ENCODE measurements around the gene CDC42BPG. TPM values are rescaled to one million over a fixed set of nuclear protein-coding genes. Genes with fewer than 3 reads are reported as not detected.

The CDC42BPG gene
- total and polyA plus RNA-seq, 2 donors (not counting 1 experiment from before 2014, with no cell fraction given): 0.03 to 0.33 TPM

DNA sequence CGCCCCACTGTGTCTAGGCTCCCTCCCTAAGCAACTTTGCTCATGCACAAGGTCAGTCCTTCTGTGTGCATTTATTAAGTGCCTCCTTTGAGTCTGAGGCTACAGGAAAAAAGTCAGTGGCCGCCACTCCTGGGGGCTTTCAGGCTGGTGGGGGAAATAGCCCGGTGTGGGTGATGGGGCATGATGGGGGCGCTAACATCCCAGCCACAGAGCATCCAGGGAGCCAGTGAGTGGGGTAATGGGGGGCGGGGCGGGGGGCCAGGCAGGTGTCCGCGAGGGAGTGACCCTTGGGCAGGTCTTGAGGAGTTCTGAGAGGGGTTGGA is 43.9 kb upstream of the CDC42BPG start:
- H3K9me3 ChIP-seq (ENCODE audit: control insufficient read depth, insufficient read depth, low read depth, low read length): no peaks in the 10 kb centered on the region
- H3K27me3 ChIP-seq (ENCODE audit: control insufficient read depth, insufficient read depth, low read length): no peaks in the 10 kb centered on the region
- H4K20me1 ChIP-seq (ENCODE audit: control insufficient read depth, extremely low read depth, insufficient read depth, low read length): no peaks in the 10 kb centered on the region
- H2AFZ ChIP-seq (ENCODE audit: low read length): peak overlapping the region; percentile 92
- H3K4me3 ChIP-seq (replicated peaks in 1 of 4; ENCODE audit: control extremely low read depth in 1 of 4, insufficient read depth in 1 of 4, low read depth in 3 of 4, low read length in 4 of 4): no peak overlapping the region
- no peaks in the 10 kb centered on the region for H3K36me3 ChIP-seq (ENCODE audit: control insufficient read depth, insufficient read depth, low read length)
- no peak overlapping the region for H3K27ac ChIP-seq (ENCODE audit: insufficient read depth, low read length)
- no peaks in the 10 kb centered on the region for H3K79me2 ChIP-seq (ENCODE audit: control insufficient read depth, insufficient read depth, low read length)
- H3K9ac ChIP-seq (ENCODE audit: insufficient read depth, low read length): no peak overlapping the region
- H3K4me2 ChIP-seq (ENCODE audit: extremely low read depth, insufficient read depth, low read length): peak overlapping the region; percentile 69
- peaks cover 3% of the 10 kb centered on the region for H3K4me1 ChIP-seq (ENCODE audit: control insufficient read depth, extremely low read depth, insufficient read depth, low read length)
- TF ChIP-seq EZH2 (IDR thresholded peaks at IDR 0.05; ENCODE audit: low read length, missing control alignments): no peak
- TF ChIP-seq, protein P1, sequence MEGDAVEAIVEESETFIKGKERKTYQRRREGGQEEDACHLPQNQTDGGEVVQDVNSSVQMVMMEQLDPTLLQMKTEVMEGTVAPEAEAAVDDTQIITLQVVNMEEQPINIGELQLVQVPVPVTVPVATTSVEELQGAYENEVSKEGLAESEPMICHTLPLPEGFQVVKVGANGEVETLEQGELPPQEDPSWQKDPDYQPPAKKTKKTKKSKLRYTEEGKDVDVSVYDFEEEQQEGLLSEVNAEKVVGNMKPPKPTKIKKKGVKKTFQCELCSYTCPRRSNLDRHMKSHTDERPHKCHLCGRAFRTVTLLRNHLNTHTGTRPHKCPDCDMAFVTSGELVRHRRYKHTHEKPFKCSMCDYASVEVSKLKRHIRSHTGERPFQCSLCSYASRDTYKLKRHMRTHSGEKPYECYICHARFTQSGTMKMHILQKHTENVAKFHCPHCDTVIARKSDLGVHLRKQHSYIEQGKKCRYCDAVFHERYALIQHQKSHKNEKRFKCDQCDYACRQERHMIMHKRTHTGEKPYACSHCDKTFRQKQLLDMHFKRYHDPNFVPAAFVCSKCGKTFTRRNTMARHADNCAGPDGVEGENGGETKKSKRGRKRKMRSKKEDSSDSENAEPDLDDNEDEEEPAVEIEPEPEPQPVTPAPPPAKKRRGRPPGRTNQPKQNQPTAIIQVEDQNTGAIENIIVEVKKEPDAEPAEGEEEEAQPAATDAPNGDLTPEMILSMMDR (conservative IDR thresholded peaks at IDR 0.05 in 1 of 2, IDR thresholded peaks at IDR 0.05 in 1 of 2; ENCODE audit: low read depth in 1 of 2, low read length in 2 of 2): no peak
- DNase-seq (ENCODE audit: low read depth in 2 of 2): no peak

- no peak for TF ChIP-seq EZH2 (IDR thresholded peaks at IDR 0.05; ENCODE audit: low read length, missing control alignments)
- TF ChIP-seq, protein P1 (conservative IDR thresholded peaks at IDR 0.05 in 1 of 2, IDR thresholded peaks at IDR 0.05 in 1 of 2; ENCODE audit: low read depth in 1 of 2, low read length in 2 of 2): peak; percentile 77 to 78
- Histone ChIP-seq H4K20me1 (ENCODE audit: control insufficient read depth, extremely low read depth, insufficient read depth, low read length) (no peaks in the 10 kb centered on the region), H3K4me1 (ENCODE audit: control insufficient read depth, extremely low read depth, insufficient read depth, low read length) (peaks cover 3% of the 10 kb centered on the region), H2AFZ (ENCODE audit: low read length) (peak overlapping the region; percentile 92), H3K27me3 (ENCODE audit: control insufficient read depth, insufficient read depth, low read length) (no peaks in the 10 kb centered on the region), H3K4me2 (ENCODE audit: extremely low read depth, insufficient read depth, low read length) (peak overlapping the region; percentile 69), H3K36me3 (ENCODE audit: control insufficient read depth, insufficient read depth, low read length) (no peaks in the 10 kb centered on the region), H3K9me3 (ENCODE audit: control insufficient read depth, insufficient read depth, low read depth, low read length) (no peaks in the 10 kb centered on the region), H3K4me3 (replicated peaks in 1 of 4; ENCODE audit: control extremely low read depth in 1 of 4, insufficient read depth in 1 of 4, low read depth in 3 of 4, low read length in 4 of 4) (peak overlapping the region in 1 of 4 experiments; percentile 30), H3K27ac (ENCODE audit: insufficient read depth, low read length) (no peak overlapping the region), H3K9ac (ENCODE audit: insufficient read depth, low read length) (no peak overlapping the region), H3K79me2 (ENCODE audit: control insufficient read depth, insufficient read depth, low read length) (no peaks in the 10 kb centered on the region)
- peak; percentile 33 to 55 for DNase-seq (ENCODE audit: low read depth in 2 of 2)
These were observed 43.4 kb upstream of the CDC42BPG start for GRCh38 chr11:64887757-64888405.

DNA sequence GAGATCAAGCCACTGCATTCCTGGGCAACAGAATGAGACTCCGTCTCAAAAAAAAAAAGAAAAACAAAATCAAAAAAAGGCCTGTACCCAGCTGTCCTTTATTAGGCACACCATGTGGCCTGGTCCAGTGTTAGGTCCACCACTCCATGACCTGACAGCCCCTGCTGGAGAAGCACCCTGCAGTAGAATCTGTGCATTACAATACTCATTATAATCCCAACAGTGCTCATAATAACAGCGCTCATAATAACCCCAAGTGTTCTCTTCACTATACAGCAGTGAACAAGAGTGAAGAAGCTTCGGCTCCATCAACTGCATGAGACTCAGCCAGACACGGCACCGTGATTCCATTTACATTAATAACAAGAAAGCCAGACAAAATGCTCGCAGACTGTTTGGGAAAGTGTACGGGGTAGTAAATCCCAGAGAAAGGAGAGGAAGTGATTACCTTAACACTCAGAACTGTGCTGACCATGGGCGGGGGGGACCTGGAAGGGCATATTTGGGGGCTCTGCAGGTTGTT is 42.8 kb upstream of the CDC42BPG start:
- TF ChIP-seq, protein P1 (conservative IDR thresholded peaks at IDR 0.05 in 1 of 2, IDR thresholded peaks at IDR 0.05 in 1 of 2; ENCODE audit: low read depth in 1 of 2, low read length in 2 of 2): no peak
- no peak for TF ChIP-seq EZH2 (IDR thresholded peaks at IDR 0.05; ENCODE audit: low read length, missing control alignments)
- Histone ChIP-seq H3K27ac (ENCODE audit: insufficient read depth, low read length) (no peak overlapping the region), H2AFZ (ENCODE audit: low read length) (no peak overlapping the region), H3K4me2 (ENCODE audit: extremely low read depth, insufficient read depth, low read length) (no peak overlapping the region), H3K9ac (ENCODE audit: insufficient read depth, low read length) (no peak overlapping the region), H3K9me3 (ENCODE audit: control insufficient read depth, insufficient read depth, low read depth, low read length) (no peaks in the 10 kb centered on the region), H3K79me2 (ENCODE audit: control insufficient read depth, insufficient read depth, low read length) (no peaks in the 10 kb centered on the region), H3K36me3 (ENCODE audit: control insufficient read depth, insufficient read depth, low read length) (no peaks in the 10 kb centered on the region), H3K4me1 (ENCODE audit: control insufficient read depth, extremely low read depth, insufficient read depth, low read length) (peaks cover 3% of the 10 kb centered on the region), H3K4me3 (replicated peaks in 1 of 4; ENCODE audit: control extremely low read depth in 1 of 4, insufficient read depth in 1 of 4, low read depth in 3 of 4, low read length in 4 of 4) (no peak overlapping the region), H4K20me1 (ENCODE audit: control insufficient read depth, extremely low read depth, insufficient read depth, low read length) (no peaks in the 10 kb centered on the region), H3K27me3 (ENCODE audit: control insufficient read depth, insufficient read depth, low read length) (no peaks in the 10 kb centered on the region)
- no peak for DNase-seq (ENCODE audit: low read depth in 2 of 2)
